Fibroblast of lung (primary cell): ENCODE measurements around the gene RNF220. TPM values are rescaled to one million over a fixed set of nuclear protein-coding genes. Genes with fewer than 3 reads are reported as not detected.

ENCODE experiments used
- DNase-seq, 2 donors: peaks; one replicate each; pipeline versions ENCODE4 v3.0.0 to v3.0.0-alpha.2; 2010; ENCODE audit warnings: low read depth in 2 of 2
- H2AFZ ChIP-seq: 2 replicates; pipeline ENCODE4 v1.5.1; 2012; ENCODE audit warnings: low read length, control low read depth, inconsistent platforms
- H3K27ac ChIP-seq: 2 replicates; pipeline ENCODE4 v1.5.1; 2011; ENCODE audit warnings: low read length, control low read depth; ENCODE audit not compliant: insufficient read depth
- H3K27me3 ChIP-seq: 2 replicates; pipeline ENCODE4 v1.5.1; 2011; ENCODE audit warnings: mild to moderate bottlenecking, low read length; ENCODE audit not compliant: control insufficient read depth, insufficient read depth
- H3K36me3 ChIP-seq: 2 replicates; pipeline ENCODE4 v1.5.1; 2011; ENCODE audit warnings: low read length; ENCODE audit not compliant: control insufficient read depth, insufficient read depth
- H3K4me1 ChIP-seq: 2 replicates; pipeline ENCODE4 v1.5.1; 2011; ENCODE audit warnings: low read length; ENCODE audit not compliant: control insufficient read depth, insufficient read depth; ENCODE audit errors: extremely low read depth
- H3K4me2 ChIP-seq: 2 replicates; pipeline ENCODE4 v1.5.1; 2011; ENCODE audit warnings: low read length, control low read depth; ENCODE audit not compliant: insufficient read depth; ENCODE audit errors: extremely low read depth
- H3K4me3 ChIP-seq, 4 experiments: fragments of 200-600 bp in 1 of 4; sonication (generic) in 1 of 4; replicated peaks in 1 of 4; 2 replicates each; pipeline ENCODE4 v1.5.1; 2011 to 2016; ENCODE audit warnings: low read length in 4 of 4, low read depth in 3 of 4, mild to moderate bottlenecking in 3 of 4, control low read depth in 2 of 4, inconsistent platforms in 1 of 4, mixed read lengths in 1 of 4; ENCODE audit not compliant: insufficient read depth in 1 of 4; ENCODE audit errors: control extremely low read depth in 1 of 4
- H3K79me2 ChIP-seq: 2 replicates; pipeline ENCODE4 v1.5.1; 2012; ENCODE audit warnings: mild to moderate bottlenecking, low read length, inconsistent platforms; ENCODE audit not compliant: control insufficient read depth, insufficient read depth
- H3K9ac ChIP-seq: 2 replicates; pipeline ENCODE4 v1.5.1; 2011; ENCODE audit warnings: mild to moderate bottlenecking, low read length, control low read depth; ENCODE audit not compliant: insufficient read depth
- H3K9me3 ChIP-seq: 2 replicates; pipeline ENCODE4 v1.5.1; 2012; ENCODE audit warnings: low read depth, low read length; ENCODE audit not compliant: control insufficient read depth, insufficient read depth
- H4K20me1 ChIP-seq: 2 replicates; pipeline ENCODE4 v1.5.1; 2011; ENCODE audit warnings: low read length; ENCODE audit not compliant: control insufficient read depth, insufficient read depth; ENCODE audit errors: extremely low read depth
- CTCF ChIP-seq, 2 donors: IDR thresholded peaks in 1 of 2; conservative IDR thresholded peaks in 1 of 2; 1 replicate in 1 of 2; 2 replicates in 1 of 2; pipeline ENCODE4 v1.5.1; 2011 to 2012; ENCODE audit warnings: low read length in 2 of 2, control low read depth in 1 of 2, inconsistent platforms in 1 of 2, low read depth in 1 of 2, mild to moderate bottlenecking in 1 of 2
- EZH2 ChIP-seq: IDR thresholded peaks from 2 replicates; pipeline ENCODE4 v1.5.1; 2012; ENCODE audit warnings: low read length, control low read depth, mild to moderate bottlenecking; ENCODE audit errors: missing control alignments
- polyA plus RNA-seq, 2 donors: library from polyadenylated mRNA; depleted of rRNA in 1 of 2; stranded (reverse) in 1 of 2; unstranded in 1 of 2; fragments of >200 nt; gene quantifications; 2 replicates each; pipeline ENCODE4 v1.2.1, GENCODE V29; 2011 to 2012; ENCODE audit warnings: missing spikeins in 1 of 2
- total RNA-seq: library from RNA; depleted of rRNA; stranded (reverse); fragments of >200 nt; gene quantifications from 2 replicates; pipeline ENCODE4 v1.2.1, GENCODE V29; 2014

RNF220 gene
- total and polyA plus RNA-seq, 2 donors (not counting 1 experiment from before 2014, with no cell fraction given) = 42.3 to 52.0 TPM

GRCh38 chr1:44503625-44504024 lies 98.6 kb downstream of the RNF220 start:
- no peak overlapping the region for H3K27ac ChIP-seq
- no peaks in the 10 kb centered on the region for H3K36me3 ChIP-seq
- no peak for DNase-seq
- H2AFZ ChIP-seq = no peak overlapping the region
- TF ChIP-seq EZH2 (no peak), CTCF (conservative IDR thresholded peaks at IDR 0.05 in 1 of 2, IDR thresholded peaks at IDR 0.05 in 1 of 2; ENCODE audit: low read depth in 1 of 2, low read length in 2 of 2) (no peak)
- H4K20me1 ChIP-seq = peaks cover 2% of the 10 kb centered on the region
- H3K4me2 ChIP-seq = no peak overlapping the region
- H3K9ac ChIP-seq = no peak overlapping the region
- no peaks in the 10 kb centered on the region for H3K79me2 ChIP-seq
- no peaks in the 10 kb centered on the region for H3K9me3 ChIP-seq
- H3K4me3 ChIP-seq = no peak overlapping the region
- H3K27me3 ChIP-seq = peaks cover 41% of the 10 kb centered on the region
- no peaks in the 10 kb centered on the region for H3K4me1 ChIP-seq

GRCh38 chr1:44505210-44505993 lies 100.3 kb downstream of the RNF220 start:
- Histone ChIP-seq H3K27me3 (peaks cover 32% of the 10 kb centered on the region), H4K20me1 (peaks cover 2% of the 10 kb centered on the region), H3K4me2 (no peak overlapping the region), H3K27ac (no peak overlapping the region), H3K4me3 (no peak overlapping the region), H3K79me2 (no peaks in the 10 kb centered on the region), H3K4me1 (no peaks in the 10 kb centered on the region), H3K9ac (no peak overlapping the region), H3K9me3 (no peaks in the 10 kb centered on the region), H2AFZ (no peak overlapping the region), H3K36me3 (no peaks in the 10 kb centered on the region)
- no peak for TF ChIP-seq CTCF (conservative IDR thresholded peaks at IDR 0.05 in 1 of 2, IDR thresholded peaks at IDR 0.05 in 1 of 2; ENCODE audit: low read depth in 1 of 2, low read length in 2 of 2)
- no peak for TF ChIP-seq EZH2
- DNase-seq = peak; percentile 18 to 65

- H3K4me1 ChIP-seq = no peaks in the 10 kb centered on the region
- DNase-seq = peak in 1 of 2 donors; percentile 14
- H3K4me2 ChIP-seq = no peak overlapping the region
- no peaks in the 10 kb centered on the region for H3K36me3 ChIP-seq
- H3K9me3 ChIP-seq = no peaks in the 10 kb centered on the region
- no peak overlapping the region for H3K9ac ChIP-seq
- TF ChIP-seq EZH2 (no peak), CTCF (conservative IDR thresholded peaks at IDR 0.05 in 1 of 2, IDR thresholded peaks at IDR 0.05 in 1 of 2; ENCODE audit: low read depth in 1 of 2, low read length in 2 of 2) (no peak)
- no peak overlapping the region for H3K4me3 ChIP-seq
- no peak overlapping the region for H2AFZ ChIP-seq
- H3K27me3 ChIP-seq = peaks cover 38% of the 10 kb centered on the region
- no peaks in the 10 kb centered on the region for H3K79me2 ChIP-seq
- peaks cover 2% of the 10 kb centered on the region for H4K20me1 ChIP-seq
- H3K27ac ChIP-seq = no peak overlapping the region
Observed at GRCh38 chr1:44507490-44508396, 102.7 kb downstream of the RNF220 start.
